Breast epithelium (tissue), 4 donors: ENCODE results near the gene DHX32. TPM values are rescaled to one million over a fixed set of nuclear protein-coding genes. Genes with fewer than 3 reads are reported as not detected.

ENCODE experiments used
- DNase-seq, 2 donors: peaks; one replicate each; pipeline ENCODE4 v3.0.0-alpha.2; 2019; ENCODE audit warnings: low spot score in 2 of 2
- H3K27ac ChIP-seq, 2 donors: fragments of 200-600 bp; sonication (generic) in 1 of 2; one replicate each; pipeline ENCODE4 v1.5.1; 2016 to 2019; ENCODE audit warnings: mild to moderate bottlenecking in 1 of 2
- H3K27me3 ChIP-seq, 2 donors: fragments of 200-600 bp; sonication (generic) in 1 of 2; one replicate each; pipeline versions ENCODE4 v1.5.1 to v1.6.0; 2017 to 2019; ENCODE audit warnings: control low read depth in 1 of 2, mild to moderate bottlenecking in 1 of 2
- H3K36me3 ChIP-seq: fragments of 200-600 bp; one replicate; pipeline ENCODE4 v1.5.1; 2019
- H3K4me1 ChIP-seq, 2 donors: fragments of 200-600 bp; sonication (generic); one replicate each; pipeline ENCODE4 v1.5.1; 2016 to 2019; ENCODE audit warnings: control low read depth in 1 of 2
- H3K4me3 ChIP-seq, 3 donors: fragments of 200-600 bp; sonication (generic); 1 replicate in 2 of 3; 2 replicates in 1 of 3; pipeline ENCODE4 v1.5.1; 2016 to 2019; ENCODE audit warnings: mild to moderate bottlenecking in 3 of 3, moderate library complexity in 2 of 3
- H3K9me3 ChIP-seq, 2 donors: fragments of 200-600 bp; sonication (generic) in 1 of 2; one replicate each; pipeline ENCODE4 v1.5.1; 2016 to 2019; ENCODE audit warnings: control low read depth in 1 of 2
- CTCF ChIP-seq, 3 donors: fragments of 450-650 bp; IDR thresholded peaks; one replicate each; pipeline ENCODE4 v1.5.1; 2016 to 2017; ENCODE audit warnings: antibody characterized with exemption in 3 of 3, mild to moderate bottlenecking in 3 of 3, moderate library complexity in 3 of 3
- POLR2A ChIP-seq: fragments of 450-650 bp; IDR thresholded peaks from one replicate; pipeline ENCODE4 v1.6.1; 2016; ENCODE audit warnings: antibody characterized with exemption, mild to moderate bottlenecking, moderate library complexity
- POLR2AphosphoS5 ChIP-seq, 3 donors: sonication (generic); formaldehyde crosslinking; IDR thresholded peaks; one replicate each; pipeline ENCODE4 v1.6.1; 2017; ENCODE audit warnings: antibody characterized with exemption in 3 of 3
- intact Hi-C: fragments of 100-400 bp; cut with DNase I; formaldehyde crosslinking; loops from one replicate; pipeline ENCODE4 v1.15.1; 2023; ENCODE audit warnings: low total_unique reads
- total RNA-seq, 3 donors: library from RNA; depleted of rRNA; stranded (reverse); fragments of >200 nt; gene quantifications; one replicate each; pipeline ENCODE4 v1.1.0, GENCODE V29; 2016

DHX32 gene
- total RNA-seq, 3 donors from 2014 or later = 18.1 to 54.6 (median 42.0) TPM

GRCh38 chr10:125801574-125801973, 79.5 kb downstream of the DHX32 start:
- Histone ChIP-seq H3K4me3 (no peak overlapping the region), H3K27me3 (no peaks in the 10 kb centered on the region), H3K9me3 (no peaks in the 10 kb centered on the region), H3K27ac (no peak overlapping the region), H3K4me1 (no peaks in the 10 kb centered on the region), H3K36me3 (no peaks in the 10 kb centered on the region)
- TF ChIP-seq POLR2A = no peak
- no peak for TF ChIP-seq CTCF (IDR thresholded peaks at IDR 0.05)
- TF ChIP-seq POLR2AphosphoS5 (IDR thresholded peaks at IDR 0.05) = no peak
- intact Hi-C loops = no loop called here
- DNase-seq = no peak

- no peak overlapping the region for H3K4me3 ChIP-seq
- TF ChIP-seq POLR2A (no peak), POLR2AphosphoS5 (IDR thresholded peaks at IDR 0.05) (no peak), CTCF (IDR thresholded peaks at IDR 0.05) (no peak)
Observed at GRCh38 chr10:125799451-125800182, 81.5 kb downstream of the DHX32 start.

GRCh38 chr10:125797994-125798662, 83.0 kb downstream of the DHX32 start:
- TF ChIP-seq POLR2A (no peak), CTCF (IDR thresholded peaks at IDR 0.05) (no peak)
- Histone ChIP-seq H3K4me1 (no peaks in the 10 kb centered on the region), H3K4me3 (no peak overlapping the region), H3K27ac (no peak overlapping the region), H3K36me3 (no peaks in the 10 kb centered on the region), H3K27me3 (no peaks in the 10 kb centered on the region), H3K9me3 (no peaks in the 10 kb centered on the region)
- no peak for DNase-seq
- intact Hi-C loops = no loop called here

More at GRCh38 chr10:125799451-125800182, 81.5 kb downstream of the DHX32 start:
- intact Hi-C loops = no loop called here
- Histone ChIP-seq H3K27me3 (no peaks in the 10 kb centered on the region), H3K27ac (no peak overlapping the region), H3K36me3 (no peaks in the 10 kb centered on the region), H3K4me1 (no peaks in the 10 kb centered on the region), H3K9me3 (no peaks in the 10 kb centered on the region)
- DNase-seq = no peak

- H3K27me3 ChIP-seq = no peaks in the 10 kb centered on the region
- H3K4me1 ChIP-seq = no peaks in the 10 kb centered on the region
- DNase-seq = no peak
- no peak overlapping the region for H3K4me3 ChIP-seq
- H3K27ac ChIP-seq = no peak overlapping the region
- H3K36me3 ChIP-seq = no peaks in the 10 kb centered on the region
- no peaks in the 10 kb centered on the region for H3K9me3 ChIP-seq
- TF ChIP-seq POLR2A (no peak), POLR2AphosphoS5 (IDR thresholded peaks at IDR 0.05) (no peak), CTCF (IDR thresholded peaks at IDR 0.05) (no peak)
- intact Hi-C loops = no loop called here
Observed at GRCh38 chr10:125797424-125797823, 83.7 kb downstream of the DHX32 start.

GRCh38 chr10:125795637-125796190, 85.4 kb downstream of the DHX32 start:
- TF ChIP-seq POLR2AphosphoS5 (IDR thresholded peaks at IDR 0.05) = no peak
- no peak for TF ChIP-seq POLR2A
- TF ChIP-seq CTCF (IDR thresholded peaks at IDR 0.05) = no peak
- intact Hi-C loops = no loop called here
- no peak overlapping the region for H3K4me3 ChIP-seq
- H3K27ac ChIP-seq = no peak overlapping the region
- no peaks in the 10 kb centered on the region for H3K9me3 ChIP-seq
- no peaks in the 10 kb centered on the region for H3K36me3 ChIP-seq
- H3K4me1 ChIP-seq = no peaks in the 10 kb centered on the region
- DNase-seq = no peak
- H3K27me3 ChIP-seq = no peaks in the 10 kb centered on the region
